Measurements from ENCODE around the gene GNAZ.

The GNAZ gene

DNA sequence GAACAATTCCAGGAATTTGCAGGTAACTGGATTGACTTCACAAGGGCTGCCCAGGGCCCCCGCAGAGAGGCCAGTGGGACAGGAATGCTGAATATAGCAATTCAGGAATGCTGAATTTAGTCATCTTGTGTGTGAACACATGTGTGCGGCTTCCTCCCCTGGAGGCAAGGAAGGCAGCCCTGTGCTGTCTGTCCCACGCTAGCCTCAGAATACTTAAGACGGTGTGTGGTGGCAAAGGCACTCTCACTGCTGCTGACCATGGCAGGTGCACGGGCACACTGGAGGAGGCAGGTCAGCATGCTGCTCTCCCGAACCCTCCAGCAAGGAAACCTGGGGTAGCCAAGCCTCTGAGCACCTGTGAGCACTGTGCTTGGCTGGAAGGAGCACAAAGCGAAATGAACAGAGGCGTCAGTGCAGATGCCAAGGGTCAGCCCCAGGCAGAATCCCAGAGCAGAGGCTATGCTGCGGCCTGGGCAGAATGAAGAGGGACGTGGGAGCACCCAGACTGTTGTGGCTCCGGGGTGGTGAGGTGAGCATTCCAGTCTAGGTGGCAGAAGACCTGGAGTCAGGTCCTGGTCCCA is 2.7 kb downstream of the GNAZ start:
- no peak for DNase-seq (ENCODE audit: low read depth, low spot score)
- no peak overlapping the region for H3K4me3 ChIP-seq (ENCODE audit: low read length)

DNA sequence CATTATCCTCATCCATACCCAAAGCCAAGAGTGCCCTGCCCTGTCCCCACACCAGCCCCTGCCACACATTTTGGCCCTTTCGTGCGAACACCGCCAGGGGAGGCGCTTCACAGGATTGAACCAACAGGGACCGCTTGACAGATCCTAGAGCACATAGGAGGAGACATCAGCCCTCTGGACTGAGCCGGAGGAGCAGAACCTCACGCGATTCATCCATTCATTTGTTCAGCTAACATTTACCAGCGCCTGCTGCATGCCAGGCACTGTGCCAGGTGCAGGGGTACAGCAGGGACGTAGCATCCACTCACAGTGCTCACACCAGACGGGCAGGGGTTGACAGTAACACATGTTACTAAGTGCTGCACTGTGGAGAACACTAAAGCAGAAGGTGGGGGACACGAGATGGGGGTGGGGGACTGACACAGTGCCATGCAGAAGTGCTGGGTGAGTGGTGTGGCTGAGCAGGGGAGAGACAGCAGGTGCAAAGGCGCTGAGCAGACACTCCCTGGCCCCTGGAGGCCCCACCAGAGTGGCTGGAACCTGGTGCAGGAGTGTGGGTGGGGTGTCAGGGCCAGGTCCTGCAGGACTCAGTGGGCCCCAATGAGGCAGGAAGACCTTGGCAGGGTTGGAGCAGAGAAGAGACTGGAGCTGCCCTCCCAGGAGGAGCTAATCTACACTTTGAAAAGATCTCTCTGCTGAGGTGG is 3.4 kb downstream of the GNAZ start:
- H3K4me3 ChIP-seq (ENCODE audit: low read length): no peak overlapping the region
- no peak for DNase-seq (ENCODE audit: low read depth, low spot score)

DNA sequence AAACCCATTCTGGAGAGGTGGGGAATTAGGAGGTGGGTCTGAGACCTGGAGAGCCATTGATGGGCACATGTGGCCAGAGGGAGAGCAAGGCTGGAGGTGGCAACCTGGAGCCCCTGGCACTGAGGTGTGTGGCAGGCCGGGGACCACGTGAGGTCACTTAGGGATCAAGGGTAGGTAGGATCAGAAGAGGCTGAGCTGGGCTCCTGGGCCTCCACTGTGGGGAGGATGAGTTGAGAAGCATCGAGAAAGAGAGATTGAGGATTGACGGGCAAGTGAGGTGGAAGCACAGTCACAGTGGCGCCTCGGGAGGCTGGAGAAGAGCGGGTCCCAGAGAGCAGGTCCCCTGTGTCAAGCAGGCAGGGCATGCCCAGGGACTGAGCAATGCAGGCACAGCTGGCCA is 4.1 kb downstream of the GNAZ start:
- no peak overlapping the region for H3K4me3 ChIP-seq (ENCODE audit: low read length)
- DNase-seq (ENCODE audit: low read depth, low spot score): no peak

DNA sequence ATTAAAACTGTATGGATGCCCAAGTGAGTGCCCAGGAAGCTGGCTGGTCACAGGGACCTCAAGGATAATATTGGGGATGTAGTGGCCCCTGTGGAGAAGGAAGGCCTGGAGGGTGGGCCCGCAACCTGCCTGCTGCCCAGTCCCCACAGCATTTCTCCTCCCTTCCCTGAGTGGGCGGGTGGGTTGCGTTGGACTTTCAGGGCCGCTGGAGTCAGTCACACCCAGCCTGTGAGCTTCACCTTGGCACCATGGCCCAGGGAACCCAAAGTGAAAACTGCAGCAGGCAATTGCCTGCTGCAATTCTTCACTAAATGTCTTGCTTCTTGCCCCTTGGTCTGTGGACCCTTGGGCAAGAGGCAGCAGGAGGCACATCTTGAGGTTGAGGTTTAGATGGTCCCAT is 4.7 kb downstream of the GNAZ start:
- no peak for DNase-seq (ENCODE audit: low read depth, low spot score)
- no peak overlapping the region for H3K4me3 ChIP-seq (ENCODE audit: low read length)

DNA sequence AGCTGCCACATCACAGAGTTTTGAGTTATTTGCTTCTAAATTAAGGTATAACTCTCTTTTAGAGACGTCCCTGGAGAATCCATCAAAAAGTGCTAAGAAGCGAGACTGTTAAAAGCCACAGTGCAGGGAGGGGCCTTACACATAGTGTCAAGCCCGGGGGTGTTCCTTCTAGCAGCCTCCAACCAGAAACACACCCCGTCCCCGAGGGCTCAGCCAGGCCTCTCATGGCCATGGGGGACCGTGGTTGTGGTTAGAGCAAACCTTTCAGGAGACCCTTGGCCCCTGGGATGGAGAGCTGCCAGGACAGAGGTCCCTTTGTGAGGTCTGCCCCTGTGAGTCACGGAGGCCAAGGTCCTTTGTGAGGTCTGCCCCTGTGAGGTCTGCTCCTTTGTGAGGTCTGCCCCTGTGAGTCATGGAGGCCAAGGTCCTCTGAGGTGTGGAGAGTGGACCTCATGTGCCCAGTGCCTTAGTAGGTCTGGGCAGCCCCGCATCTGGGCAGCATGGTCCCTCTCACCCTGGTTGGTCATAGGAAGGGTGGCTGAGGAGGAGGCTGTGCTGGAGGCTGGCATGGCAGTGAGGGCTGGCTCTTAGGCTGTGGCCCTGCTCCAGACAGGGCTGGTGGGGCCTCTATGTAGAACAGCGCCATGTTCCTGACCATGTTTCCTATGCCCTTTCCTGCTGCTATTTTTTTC is 5.4 kb downstream of the GNAZ start:
- H3K4me3 ChIP-seq (ENCODE audit: low read length): no peak overlapping the region
- DNase-seq (ENCODE audit: low read depth, low spot score): no peak

DNA sequence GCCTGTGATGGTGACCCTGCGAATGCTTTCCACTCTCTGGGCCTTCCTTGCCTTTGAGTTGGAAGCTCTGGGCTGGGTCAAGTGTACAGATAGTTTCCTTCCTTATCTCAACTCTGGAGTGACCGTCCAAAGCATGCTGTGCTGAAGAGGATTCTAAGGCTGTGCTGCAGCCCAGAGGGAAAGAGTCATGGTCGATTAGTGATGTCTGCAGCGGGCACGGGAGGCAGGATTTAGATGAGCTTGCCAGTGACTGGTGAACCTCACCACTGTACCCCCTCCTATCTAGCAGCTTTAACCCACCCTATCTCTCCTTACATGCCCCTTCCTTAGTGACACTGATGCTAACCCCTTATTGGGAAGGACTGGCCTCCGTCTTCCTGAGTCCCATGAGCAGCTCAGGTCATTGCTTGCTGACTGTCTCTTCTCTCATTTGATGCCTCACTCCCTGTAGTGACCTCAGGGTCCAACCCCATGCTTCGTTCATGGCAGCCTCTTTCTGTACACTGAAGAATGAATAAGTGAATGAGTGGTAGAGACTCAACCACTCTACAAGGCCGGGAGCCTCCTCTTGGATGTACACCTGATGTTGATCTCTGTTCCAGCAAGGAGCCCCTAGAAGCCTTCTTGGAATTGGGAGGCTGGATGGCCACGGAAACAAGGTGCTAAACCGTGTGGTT is 6.7 kb downstream of the GNAZ start:
- no peak for DNase-seq (ENCODE audit: low read depth, low spot score)
- H3K4me3 ChIP-seq (ENCODE audit: low read length): no peak overlapping the region

DNA sequence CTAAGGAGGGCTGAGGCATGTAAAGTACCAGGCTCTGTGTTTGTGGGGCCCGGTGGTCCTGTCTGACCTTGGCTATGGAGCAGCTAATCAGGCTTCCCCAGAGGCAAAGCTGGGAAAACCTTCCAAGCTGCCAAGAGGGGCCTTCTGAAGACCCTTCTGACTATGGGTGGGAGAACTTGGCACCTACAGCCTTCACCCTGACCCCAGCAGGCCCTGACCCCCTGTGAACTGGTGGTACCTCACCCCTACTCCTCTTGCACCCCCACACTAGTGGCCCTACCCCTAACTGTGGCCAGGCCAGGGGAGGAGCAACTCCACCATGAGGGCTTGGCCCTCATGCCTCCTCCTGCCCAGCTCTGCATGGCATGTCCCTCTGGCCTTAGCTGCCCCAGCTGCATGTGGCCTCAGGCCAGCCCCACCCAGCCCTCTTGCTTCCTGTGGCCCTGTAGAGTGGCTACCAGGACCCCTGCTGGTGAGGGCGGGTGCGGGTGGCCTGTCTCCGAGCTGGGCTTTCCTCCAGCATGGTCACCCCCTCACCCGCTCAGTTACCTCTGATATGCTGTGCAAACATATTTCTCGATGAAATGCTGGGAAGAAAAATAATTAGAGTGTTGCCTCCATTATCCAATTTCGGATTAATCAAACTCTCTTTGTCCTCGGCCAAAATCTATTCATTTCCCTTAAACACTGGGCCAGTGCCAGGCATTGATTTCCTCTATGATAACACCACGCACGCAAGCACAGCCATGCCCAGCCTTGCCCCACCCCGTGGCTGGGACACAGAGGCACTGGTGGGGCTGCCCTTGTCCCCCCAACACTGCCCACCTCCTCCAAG is 7.5 kb downstream of the GNAZ start:
- DNase-seq (ENCODE audit: low read depth, low spot score): no peak
- no peak overlapping the region for H3K4me3 ChIP-seq (ENCODE audit: low read length)

DNA sequence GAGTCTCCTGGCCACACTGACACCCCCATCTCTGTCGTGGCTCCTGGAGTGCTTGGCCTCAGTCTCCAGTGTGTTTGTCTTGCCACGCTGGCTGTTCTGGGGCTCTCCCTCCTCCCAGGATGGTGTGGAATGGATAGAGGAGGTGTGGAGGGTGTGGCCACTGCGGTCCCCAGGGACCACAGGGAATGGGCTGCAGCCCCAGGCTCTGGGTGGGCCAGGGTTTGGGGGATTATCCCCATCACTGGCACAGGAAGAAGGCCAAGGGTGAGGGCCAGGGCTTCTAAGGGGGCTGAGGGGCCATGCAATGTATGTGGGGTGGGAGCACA is 8.1 kb downstream of the GNAZ start:
- no peak for DNase-seq (ENCODE audit: low read depth, low spot score)
- H3K4me3 ChIP-seq (ENCODE audit: low read length): no peak overlapping the region

DNA sequence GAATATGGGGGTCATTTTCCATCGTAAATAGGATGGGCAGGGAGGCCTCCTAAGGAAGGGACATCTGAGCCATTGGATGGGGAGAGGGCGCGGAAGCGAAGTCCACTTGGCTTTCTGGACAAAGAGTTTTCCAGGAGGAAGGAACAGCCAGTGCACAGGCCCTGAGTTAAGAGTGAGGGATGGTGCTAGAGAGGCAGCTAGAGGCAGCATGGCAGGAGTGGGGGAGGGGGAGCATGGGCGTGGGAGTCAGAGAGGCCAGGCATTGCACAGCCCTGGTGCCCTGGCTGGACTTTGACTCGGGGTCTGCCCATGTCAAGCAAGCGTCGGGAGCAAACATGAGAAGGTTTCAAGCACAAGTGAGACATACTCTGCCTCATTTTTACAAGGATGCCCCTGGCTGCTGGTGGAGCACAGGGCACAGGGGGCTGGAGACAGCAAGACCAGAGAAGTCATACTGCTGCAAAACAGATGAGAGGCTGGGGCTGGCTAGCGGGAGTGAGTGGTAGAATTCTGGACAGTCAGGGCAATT is 9.0 kb downstream of the GNAZ start:
- DNase-seq (ENCODE audit: low read depth, low spot score): no peak
- no peak overlapping the region for H3K4me3 ChIP-seq (ENCODE audit: low read length)

DNA sequence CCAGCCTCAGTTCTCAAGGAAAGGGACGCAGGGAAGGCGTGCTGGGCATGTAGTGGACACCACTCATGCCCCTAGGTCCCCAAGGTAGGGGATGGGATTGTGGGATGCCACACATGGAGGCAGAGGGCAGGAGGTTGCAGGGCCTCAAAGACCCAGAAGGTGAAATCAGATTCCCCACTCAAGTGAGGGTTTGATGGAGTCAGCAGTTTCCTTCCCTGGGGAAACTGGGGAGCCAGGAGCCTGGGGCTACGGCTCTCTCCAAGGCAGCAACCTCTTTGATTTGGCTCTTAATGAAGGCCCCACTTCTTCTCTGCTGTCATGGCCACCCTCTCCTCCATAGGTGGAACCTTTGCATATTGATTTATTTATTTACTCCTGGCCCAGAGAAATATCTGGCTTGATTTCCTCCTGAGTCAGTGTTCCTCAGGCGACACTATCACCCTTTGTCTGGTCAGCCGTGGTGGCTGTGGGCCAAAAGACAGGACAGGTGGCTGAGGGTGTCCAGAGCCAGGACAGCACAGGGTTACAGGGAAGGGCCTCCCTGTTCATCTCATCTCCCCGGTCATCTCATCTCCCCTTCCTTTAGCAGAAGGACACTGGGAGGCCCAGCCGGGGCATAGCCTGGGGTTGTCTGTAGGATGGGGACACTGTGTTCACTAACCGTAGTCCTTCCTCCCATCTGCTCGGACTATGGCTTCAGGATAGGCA is 9.6 kb downstream of the GNAZ start:
- no peak for DNase-seq (ENCODE audit: low read depth, low spot score)
- H3K4me3 ChIP-seq (ENCODE audit: low read length): no peak overlapping the region

DNA sequence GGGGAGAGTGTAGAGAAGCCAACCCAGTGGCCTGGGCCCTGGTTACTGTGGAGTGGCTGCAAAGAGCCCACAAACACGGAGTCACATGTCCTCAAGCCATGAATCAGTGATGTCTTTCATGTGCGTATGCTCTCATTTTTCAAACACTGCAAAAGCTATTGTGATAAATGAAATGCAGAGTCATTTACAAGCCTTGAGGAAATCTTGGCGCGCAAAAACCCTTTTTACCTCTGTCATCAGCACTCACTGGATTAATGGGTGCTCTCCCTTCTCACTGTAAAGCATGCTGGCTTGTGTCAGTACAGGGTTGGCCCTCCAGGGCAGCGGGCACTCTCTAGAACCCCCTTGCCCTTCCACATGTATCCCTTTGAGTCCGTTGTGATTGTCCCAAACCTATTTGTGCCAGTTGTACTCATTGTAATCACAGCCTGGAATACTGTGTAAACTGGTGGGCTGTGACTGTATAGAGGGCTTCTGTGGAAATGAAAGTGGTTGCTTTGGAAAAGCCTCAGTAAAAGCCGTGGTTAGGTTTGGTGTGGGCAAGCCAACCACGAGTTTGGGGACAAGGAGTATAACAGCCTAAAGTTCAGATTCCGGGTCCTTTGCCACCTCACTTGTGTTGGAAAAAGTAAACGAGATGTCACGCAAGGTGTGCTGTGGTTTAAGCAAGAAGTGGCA is 10.4 kb downstream of the GNAZ start:
- DNase-seq (ENCODE audit: low read depth, low spot score): peak; percentile 47

DNA sequence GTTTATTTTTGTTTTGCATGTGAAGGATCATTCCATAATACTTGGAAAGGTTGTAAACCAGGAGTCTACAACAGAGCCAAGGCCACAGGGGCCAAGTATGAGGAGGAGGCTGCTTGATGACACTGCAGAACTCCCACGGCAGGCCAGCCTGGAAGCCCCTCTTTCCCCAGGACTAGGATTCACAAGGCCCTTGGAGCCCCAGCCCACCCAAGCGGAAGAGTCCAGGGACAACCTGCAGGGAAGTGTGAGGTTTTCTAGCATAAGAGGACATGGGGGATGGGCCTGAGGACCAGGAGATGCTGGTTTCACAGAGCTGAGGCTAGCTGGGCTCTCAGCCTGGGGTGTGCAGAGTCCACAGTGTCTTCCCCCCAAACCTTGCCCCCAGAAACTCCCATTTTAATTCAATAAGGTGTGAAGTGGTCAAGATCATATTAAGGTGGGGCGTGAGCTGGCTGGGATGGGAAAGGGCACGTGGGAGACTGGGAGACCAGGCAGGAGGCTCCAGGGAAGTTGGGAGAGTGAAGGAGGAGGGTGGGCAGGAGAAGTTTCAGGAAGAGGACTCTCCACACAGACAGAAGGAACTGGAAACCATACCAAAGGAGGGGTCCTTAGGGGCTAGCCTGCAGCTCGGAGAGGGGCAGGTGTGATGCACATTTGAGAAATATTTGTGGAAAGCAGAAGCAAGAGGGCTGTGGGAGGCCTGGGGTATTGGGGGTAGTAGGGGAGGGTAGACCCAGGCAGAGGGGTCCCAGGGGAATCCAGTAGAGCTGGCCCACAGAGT is 12.4 kb downstream of the GNAZ start:
- no peak overlapping the region for H3K4me3 ChIP-seq (ENCODE audit: low read length)
- DNase-seq (ENCODE audit: low read depth, low spot score): no peak

More for the DNA sequence above, 10.4 kb downstream of the GNAZ start:
- no peak overlapping the region for H3K4me3 ChIP-seq (ENCODE audit: low read length)

DNA sequence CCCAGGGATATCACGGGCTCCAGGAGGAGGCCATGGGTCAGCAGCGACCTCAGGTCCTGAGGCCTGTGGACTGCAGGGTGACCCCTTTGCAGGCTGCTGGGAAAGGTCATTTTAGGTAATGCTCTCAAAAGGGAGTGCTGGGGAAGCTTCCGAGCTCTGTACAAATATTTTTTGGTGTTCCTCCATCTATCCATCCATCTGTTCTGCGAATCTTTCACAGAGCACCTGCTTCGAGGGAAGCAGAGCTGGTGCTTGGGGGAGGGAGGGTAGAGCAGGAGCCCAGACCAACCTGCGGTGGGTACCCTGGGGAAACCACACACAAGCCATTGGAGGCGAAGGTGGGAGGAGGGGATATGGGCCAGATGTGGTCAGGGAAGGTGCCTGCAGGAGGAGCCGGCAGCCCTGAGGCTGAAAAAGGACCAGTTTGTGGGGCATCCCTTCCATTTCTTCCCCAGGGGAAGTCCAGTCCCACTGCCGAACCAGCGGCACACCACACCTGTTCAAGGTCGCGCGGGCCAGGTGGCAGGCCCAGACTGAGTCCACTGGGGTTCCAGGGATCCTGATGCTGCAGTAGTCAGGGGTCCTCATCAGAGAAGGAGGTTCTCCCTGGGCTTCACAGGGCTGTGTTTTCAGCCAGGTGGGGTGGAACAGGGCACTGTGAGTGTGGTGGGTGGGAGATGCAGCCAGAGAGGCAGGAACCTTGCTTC is 13.1 kb downstream of the GNAZ start:
- no peak for DNase-seq (ENCODE audit: low read depth, low spot score)
- no peak overlapping the region for H3K4me3 ChIP-seq (ENCODE audit: low read length)

DNA sequence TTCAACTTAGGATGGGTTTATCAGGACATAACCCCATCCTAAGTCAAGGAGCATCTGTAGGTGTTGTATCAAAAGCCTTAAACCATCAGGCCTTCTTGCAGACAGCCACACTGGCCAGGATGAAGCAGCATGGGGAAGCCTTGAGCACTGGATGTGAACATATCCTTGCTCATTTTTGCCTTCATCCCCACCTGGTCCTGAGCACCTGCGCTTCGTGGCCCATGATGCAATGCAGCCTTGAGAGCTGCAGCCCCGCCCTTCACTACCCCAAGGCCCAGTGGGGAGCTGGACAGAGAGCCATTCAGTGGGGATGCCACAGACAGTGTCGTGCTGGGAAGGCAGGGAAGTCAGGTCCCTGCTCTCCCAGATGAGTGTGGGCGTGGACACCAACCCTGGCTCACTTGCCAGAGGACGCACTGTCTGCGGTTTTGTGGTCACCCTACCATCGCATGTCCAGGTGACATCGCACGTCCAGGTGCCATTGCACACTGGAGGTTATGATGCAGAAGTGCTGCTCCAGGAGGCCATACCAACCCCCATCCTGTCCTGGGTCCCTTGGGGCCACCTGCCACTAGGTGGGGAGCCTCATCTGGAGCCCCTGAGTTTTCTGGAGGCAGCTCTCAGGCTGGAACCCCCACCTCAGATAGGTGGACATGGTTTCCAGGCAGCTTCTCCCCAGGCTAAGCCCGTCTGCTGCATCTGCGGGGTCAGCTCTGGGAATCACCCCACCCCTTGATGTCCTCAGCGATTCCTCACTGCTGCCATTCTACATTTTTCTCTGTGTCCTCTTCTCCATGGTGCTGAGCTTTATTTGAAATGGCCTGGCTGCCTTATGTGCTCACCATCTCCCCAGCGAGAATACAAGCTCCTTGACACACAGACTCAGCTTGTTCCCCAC is 14.4 kb downstream of the GNAZ start:
- no peak for DNase-seq (ENCODE audit: low read depth, low spot score)
- no peak overlapping the region for H3K4me3 ChIP-seq (ENCODE audit: low read length)

DNA sequence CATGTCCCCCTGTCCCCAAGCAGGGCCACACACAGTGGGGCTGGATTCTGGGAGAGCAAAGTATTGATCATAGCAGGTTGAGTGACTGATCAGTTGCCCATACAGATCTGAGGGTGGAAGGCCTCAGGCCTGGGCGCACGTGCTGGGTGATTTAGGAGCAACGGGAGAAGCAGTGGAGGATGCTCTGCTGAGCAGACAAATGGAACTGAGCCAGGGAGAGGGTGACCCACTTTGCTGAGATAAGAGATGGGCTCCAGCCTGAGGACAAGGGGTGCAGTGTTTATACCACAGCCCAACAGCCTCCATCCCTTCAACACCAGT is 15.0 kb downstream of the GNAZ start:
- DNase-seq (ENCODE audit: low read depth, low spot score): no peak
- H3K4me3 ChIP-seq (ENCODE audit: low read length): no peak overlapping the region

DNA sequence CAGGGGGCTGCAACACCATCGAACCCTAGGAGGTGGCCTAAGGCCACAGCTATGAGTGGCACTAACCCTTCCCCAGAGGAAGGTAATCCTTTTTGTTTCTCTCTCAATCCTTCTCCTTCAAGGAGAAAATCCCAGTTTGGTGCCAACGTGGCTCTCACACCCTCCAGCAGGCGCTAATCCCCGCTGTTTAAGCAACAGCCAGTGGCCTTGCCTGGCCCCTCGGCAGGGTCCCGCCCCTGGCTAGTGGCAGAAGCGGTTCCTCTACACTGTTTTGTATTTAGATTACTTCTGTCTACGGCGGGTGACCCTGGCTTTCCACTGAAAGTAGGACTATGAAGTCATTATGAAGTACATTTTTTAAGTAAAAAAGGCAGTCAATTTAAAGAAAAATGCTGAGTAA is 15.5 kb downstream of the GNAZ start:
- DNase-seq (ENCODE audit: low read depth, low spot score): no peak
- H3K4me3 ChIP-seq (ENCODE audit: low read length): no peak overlapping the region
